GM23248 (cell line): ENCODE results near the gene ACADSB. TPM values are rescaled to one million over a fixed set of nuclear protein-coding genes. Genes with fewer than 3 reads are reported as not detected.

ENCODE experiments used
- DNase-seq: peaks from one replicate; pipeline ENCODE4 v3.0.0-alpha.2; 2015
- H2AFZ ChIP-seq: fragments of 200-600 bp; sonication (generic); 2 replicates; pipeline ENCODE4 v1.6.1; 2016; ENCODE audit warnings: antibody characterized with exemption
- H3F3A ChIP-seq: fragments of 200-600 bp; sonication (generic); 2 replicates; pipeline ENCODE4 v1.6.1; 2016; ENCODE audit warnings: mild to moderate bottlenecking, antibody characterized with exemption, mixed run types; ENCODE audit not compliant: insufficient read depth
- H3K27ac ChIP-seq: fragments of 200-600 bp; sonication (generic); 2 replicates; pipeline ENCODE4 v1.5.1; 2016; ENCODE audit warnings: mild to moderate bottlenecking
- H3K27me3 ChIP-seq: fragments of 200-600 bp; sonication (generic); replicated peaks from 2 replicates; pipeline ENCODE4 v1.6.1; 2016; ENCODE audit warnings: mild to moderate bottlenecking; ENCODE audit not compliant: insufficient read depth
- H3K36me3 ChIP-seq: fragments of 200-600 bp; sonication (generic); 2 replicates; pipeline ENCODE4 v1.6.1; 2016; ENCODE audit warnings: low read depth, mild to moderate bottlenecking
- H3K4me1 ChIP-seq: fragments of 200-600 bp; sonication (generic); 2 replicates; pipeline ENCODE4 v1.6.1; 2016; ENCODE audit warnings: mild to moderate bottlenecking; ENCODE audit not compliant: insufficient read depth
- H3K4me2 ChIP-seq: fragments of 200-600 bp; sonication (generic); one replicate; pipeline ENCODE4 v1.6.1; 2016; ENCODE audit warnings: mild to moderate bottlenecking; ENCODE audit not compliant: unreplicated experiment
- H3K4me3 ChIP-seq: fragments of 200-600 bp; sonication (generic); 2 replicates; pipeline ENCODE4 v1.5.1; 2016; ENCODE audit warnings: mild to moderate bottlenecking
- H3K79me2 ChIP-seq: fragments of 200-600 bp; sonication (generic); 2 replicates; pipeline ENCODE4 v1.6.1; 2016; ENCODE audit warnings: mild to moderate bottlenecking; ENCODE audit not compliant: insufficient read depth
- H3K9ac ChIP-seq: fragments of 200-600 bp; sonication (generic); 2 replicates; pipeline ENCODE4 v1.6.1; 2016; ENCODE audit warnings: mild to moderate bottlenecking
- H3K9me2 ChIP-seq: fragments of 200-600 bp; sonication (generic); 2 replicates; pipeline ENCODE4 v1.6.1; 2016; ENCODE audit warnings: mixed run types, mild to moderate bottlenecking, moderate library complexity; ENCODE audit not compliant: insufficient read depth
- H3K9me3 ChIP-seq: fragments of 200-600 bp; sonication (generic); one replicate; pipeline ENCODE4 v1.6.1; 2017; ENCODE audit warnings: low read depth
- H4K20me1 ChIP-seq: fragments of 200-600 bp; sonication (generic); 2 replicates; pipeline ENCODE4 v1.6.0; 2016; ENCODE audit not compliant: insufficient read depth
- EZH2 ChIP-seq: fragments of 200-600 bp; sonication (generic); IDR thresholded peaks from 2 replicates; pipeline ENCODE4 v1.6.1; 2018; ENCODE audit warnings: antibody characterized with exemption, mild to moderate bottlenecking; ENCODE audit not compliant: insufficient read depth, poor library complexity, severe bottlenecking
- EZH2phosphoT487 ChIP-seq: fragments of 200-600 bp; sonication (generic); IDR thresholded peaks from 2 replicates; pipeline ENCODE4 v1.6.1; 2018; ENCODE audit warnings: antibody characterized with exemption, moderate library complexity, mild to moderate bottlenecking, low read depth; ENCODE audit not compliant: insufficient read depth
- WGBS, 2 experiments: methylation state at CpG; one replicate each; pipeline ENCODE4 v1.1.6; 2015 to 2017; ENCODE audit warnings: low lambda C conversion rate in 2 of 2, low coverage in 1 of 2; ENCODE audit errors: missing lambda C conversion rate in 2 of 2; 5-methylcytosine and 5-hydroxymethylcytosine counted together
- in situ Hi-C: fragments of 300-500 bp; cut with MboI; formaldehyde crosslinking; loops from 2 replicates; pipeline ENCODE4 v1.15.0; 2020
- polyA plus RNA-seq: library from polyadenylated mRNA; unstranded; fragments of >200 nt; fragmentation: Nextera tagmentation; extraction: Ambion mirVana; gene quantifications from 2 replicates; pipeline ENCODE4 v1.2.1, GENCODE V29; 2016
- total RNA-seq: library from RNA; depleted of rRNA; stranded (reverse); fragments of >200 nt; shearing (Covaris generic); gene quantifications from 2 replicates; pipeline ENCODE4 v1.2.3, GENCODE V29; 2014

ACADSB gene
- total and polyA plus RNA-seq, 2 experiments from 2014 or later = 3.7 to 10.5 TPM

DNA sequence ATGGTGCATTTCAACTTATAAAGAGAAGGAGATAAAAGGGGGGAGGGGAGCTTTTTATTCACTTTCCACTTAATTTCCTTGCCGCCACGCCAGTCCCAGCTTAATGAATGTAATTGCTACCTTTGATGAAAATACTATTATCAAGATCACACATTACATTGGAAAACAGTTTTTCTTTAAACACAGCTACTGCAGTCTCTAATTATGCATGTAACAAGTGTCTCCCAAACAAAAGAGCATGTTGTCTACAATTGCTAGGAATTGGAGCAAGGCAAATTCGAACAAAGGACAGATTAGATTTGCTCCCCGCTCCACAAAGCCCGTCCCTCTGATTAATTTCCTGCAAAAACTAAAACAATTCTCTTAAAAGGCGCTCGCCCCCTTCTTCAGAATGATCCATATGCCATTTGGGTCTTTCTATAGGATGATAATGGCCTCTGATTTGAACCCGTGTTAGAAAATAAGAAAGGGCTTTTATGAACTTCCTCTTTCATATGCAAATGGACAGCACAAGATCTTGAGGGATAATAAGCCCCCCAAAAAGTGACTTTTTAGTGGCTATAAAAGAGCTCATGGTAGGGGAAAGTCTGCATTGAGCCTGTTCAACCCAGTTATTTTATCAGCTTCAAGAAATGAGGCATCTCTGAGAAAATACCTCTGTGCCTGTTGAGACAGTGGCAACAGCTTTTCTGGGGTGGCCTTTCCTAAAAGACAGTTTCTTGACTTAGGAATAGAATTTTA lies 60.6 kb downstream of the ACADSB start:
- Histone ChIP-seq H3K27ac (no peak overlapping the region), H3K79me2 (no peaks in the 10 kb centered on the region), H3K4me1 (no peaks in the 10 kb centered on the region), H3K9me3 (no peaks in the 10 kb centered on the region), H2AFZ (no peak overlapping the region), H4K20me1 (no peaks in the 10 kb centered on the region), H3K9ac (no peak overlapping the region), H3K36me3 (no peaks in the 10 kb centered on the region), H3K9me2 (no peaks in the 10 kb centered on the region), H3K4me2 (no peak overlapping the region), H3K27me3 (peaks cover 5% of the 10 kb centered on the region), H3K4me3 (no peak overlapping the region), H3F3A (no peaks in the 10 kb centered on the region)
- WGBS, 2 experiments = 24 to 27% methylated on average over 8 of the region's 8 CpGs
- TF ChIP-seq EZH2phosphoT487 = no peak
- no peak for TF ChIP-seq EZH2
- DNase-seq = no peak
- in situ Hi-C loops = no loop called here

DNA sequence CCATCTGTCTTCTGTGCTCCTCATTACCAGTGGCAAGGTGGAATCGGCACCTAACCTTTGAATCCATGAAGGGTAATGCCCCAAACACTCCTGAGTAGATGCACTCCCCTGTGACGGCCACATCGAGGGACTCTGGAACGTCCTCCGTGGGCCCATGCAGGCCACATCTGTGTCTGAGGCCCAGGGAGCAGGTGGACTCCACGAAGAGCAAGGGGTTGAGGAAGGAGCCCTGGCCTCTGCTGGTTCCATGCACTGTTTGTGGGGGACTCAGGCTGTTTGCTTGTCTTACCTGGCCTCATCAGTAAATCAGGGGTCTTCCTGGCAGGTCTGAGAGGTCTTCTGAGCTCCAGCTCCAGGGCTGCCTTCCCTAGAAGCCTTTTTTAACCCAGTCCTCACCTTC lies 64.4 kb downstream of the ACADSB start:
- in situ Hi-C loops = no loop called here
- no peaks in the 10 kb centered on the region for H3F3A ChIP-seq
- peaks cover 5% of the 10 kb centered on the region for H3K27me3 ChIP-seq

DNA sequence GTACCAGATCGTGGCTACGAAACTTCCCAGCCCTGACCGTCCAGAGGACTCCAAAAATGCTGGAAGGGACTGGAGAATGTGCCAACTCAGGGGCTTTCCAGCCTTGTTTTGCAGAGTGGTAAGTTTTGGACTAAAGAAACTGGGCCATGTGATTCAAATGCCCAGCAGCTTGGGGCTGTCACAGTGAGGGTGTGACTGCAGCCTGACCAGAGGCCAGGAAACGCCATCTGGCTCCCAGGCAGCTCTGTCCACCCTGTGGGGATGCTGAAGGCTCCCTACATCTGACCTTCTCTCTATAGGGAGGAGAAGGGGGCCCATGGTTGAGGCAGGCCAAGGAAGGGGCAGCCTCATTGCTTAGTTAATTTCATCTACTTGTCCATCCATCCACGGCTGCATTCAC lies 65.4 kb downstream of the ACADSB start:
- H3K9me2 ChIP-seq = no peaks in the 10 kb centered on the region
- no peaks in the 10 kb centered on the region for H4K20me1 ChIP-seq
- H3K9me3 ChIP-seq = no peaks in the 10 kb centered on the region
- H2AFZ ChIP-seq = no peak overlapping the region
- H3K4me3 ChIP-seq = no peak overlapping the region
- H3K36me3 ChIP-seq = no peaks in the 10 kb centered on the region
- in situ Hi-C loops = no loop called here
- H3K4me1 ChIP-seq = no peaks in the 10 kb centered on the region
- WGBS, 2 experiments = 45 to 48% methylated on average over 5 of the region's 5 CpGs
- H3K79me2 ChIP-seq = no peaks in the 10 kb centered on the region
- H3K27me3 ChIP-seq = no peaks in the 10 kb centered on the region
- no peak overlapping the region for H3K4me2 ChIP-seq
- H3K27ac ChIP-seq = no peak overlapping the region
- DNase-seq = no peak
- H3K9ac ChIP-seq = no peak overlapping the region
- H3F3A ChIP-seq = no peaks in the 10 kb centered on the region
- TF ChIP-seq EZH2phosphoT487 = no peak
- no peak for TF ChIP-seq EZH2

More for the DNA sequence above, 64.4 kb downstream of the ACADSB start:
- H3K36me3 ChIP-seq = no peaks in the 10 kb centered on the region
- H3K9me2 ChIP-seq = no peaks in the 10 kb centered on the region
- H2AFZ ChIP-seq = no peak overlapping the region
- H3K79me2 ChIP-seq = no peaks in the 10 kb centered on the region
- no peaks in the 10 kb centered on the region for H4K20me1 ChIP-seq
- WGBS, 2 experiments = 14 to 18% methylated on average over 6 of the region's 6 CpGs
- H3K9me3 ChIP-seq = no peaks in the 10 kb centered on the region
- TF ChIP-seq EZH2phosphoT487 (no peak), EZH2 (no peak)
- no peak overlapping the region for H3K9ac ChIP-seq
- H3K4me1 ChIP-seq = no peaks in the 10 kb centered on the region
- H3K4me2 ChIP-seq = no peak overlapping the region
- H3K27ac ChIP-seq = no peak overlapping the region
- DNase-seq = no peak
- H3K4me3 ChIP-seq = no peak overlapping the region

DNA sequence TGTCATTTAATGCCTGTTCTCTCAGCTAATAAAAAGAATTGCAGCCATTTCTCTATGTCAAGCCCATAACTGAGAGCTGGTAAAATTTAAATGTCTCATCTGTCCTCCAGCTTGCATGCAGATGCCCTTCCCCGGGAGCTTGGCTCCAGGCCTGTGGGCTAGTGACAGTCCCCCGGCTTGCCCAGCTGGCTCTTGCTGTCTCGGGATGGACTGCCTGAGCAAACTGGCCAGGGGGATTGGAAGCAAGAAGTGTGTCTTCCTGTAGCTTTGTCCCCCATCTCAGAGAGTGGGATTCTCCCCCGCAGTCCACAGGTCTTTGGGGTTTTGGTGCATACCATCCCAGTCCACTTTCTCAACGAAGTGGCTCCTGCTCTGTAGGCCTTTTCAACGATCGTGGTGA lies 73.1 kb downstream of the ACADSB start:
- Histone ChIP-seq H3K27ac (no peak overlapping the region), H3K4me1 (no peaks in the 10 kb centered on the region), H2AFZ (no peak overlapping the region), H3K4me2 (no peak overlapping the region), H3K9me2 (no peaks in the 10 kb centered on the region), H3K4me3 (no peak overlapping the region), H3K36me3 (no peaks in the 10 kb centered on the region), H3F3A (no peaks in the 10 kb centered on the region), H3K79me2 (no peaks in the 10 kb centered on the region), H4K20me1 (no peaks in the 10 kb centered on the region), H3K9me3 (no peaks in the 10 kb centered on the region), H3K9ac (no peak overlapping the region), H3K27me3 (no peaks in the 10 kb centered on the region)
- DNase-seq = no peak
- WGBS, 2 experiments = 9 to 12% methylated on average over 7 of the region's 7 CpGs
- in situ Hi-C loops = no loop called here
- TF ChIP-seq EZH2phosphoT487 (no peak), EZH2 (no peak)

DNA sequence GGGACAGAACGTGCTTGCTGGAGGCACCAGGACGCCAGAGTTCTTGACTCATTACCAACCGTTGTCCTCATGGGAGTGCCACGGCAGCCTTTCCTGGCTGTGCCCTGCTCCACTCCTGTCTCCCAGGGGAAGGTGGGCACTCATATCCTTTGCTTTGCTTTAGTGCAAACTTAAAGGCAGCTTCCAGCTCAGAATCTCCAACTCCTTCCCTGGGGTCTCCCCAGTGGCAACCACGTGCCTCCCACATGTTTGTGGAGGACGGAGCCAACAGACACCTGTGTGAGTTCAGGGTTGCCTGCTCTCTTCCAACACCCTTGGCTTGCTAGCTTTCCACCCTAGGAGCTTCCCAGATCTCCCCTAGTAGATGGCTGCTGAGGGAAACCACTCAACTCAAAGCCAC lies 75.0 kb downstream of the ACADSB start:
- WGBS, 2 experiments = 15 to 20% methylated on average over 6 of the region's 6 CpGs
- H3K27me3 ChIP-seq = no peaks in the 10 kb centered on the region
- in situ Hi-C loops = no loop called here
- no peak for DNase-seq
- H3K79me2 ChIP-seq = no peaks in the 10 kb centered on the region
- no peak overlapping the region for H3K4me2 ChIP-seq
- H3K9me3 ChIP-seq = no peaks in the 10 kb centered on the region
- no peaks in the 10 kb centered on the region for H3K4me1 ChIP-seq
- H3F3A ChIP-seq = no peaks in the 10 kb centered on the region
- TF ChIP-seq EZH2phosphoT487 (no peak), EZH2 (no peak)
- no peak overlapping the region for H3K27ac ChIP-seq
- no peak overlapping the region for H3K9ac ChIP-seq
- H3K9me2 ChIP-seq = no peaks in the 10 kb centered on the region
- H3K4me3 ChIP-seq = no peak overlapping the region
- no peak overlapping the region for H2AFZ ChIP-seq
- H4K20me1 ChIP-seq = no peaks in the 10 kb centered on the region
- no peaks in the 10 kb centered on the region for H3K36me3 ChIP-seq
